SU-DHL-6 (cell line): ENCODE measurements around the gene TP53BP2.
A peak's percentile ranks its signal among the peaks of the same experiment; 100 is the strongest.

Source experiments
- H2AFZ ChIP-seq: fragments of 200-600 bp; sonication (generic); 2 replicates; pipeline ENCODE4 v1.6.1; 2014; ENCODE audit warnings: low read depth, mild to moderate bottlenecking, moderate library complexity, mixed read lengths, antibody characterized with exemption, low read length; ENCODE audit not compliant: severe bottlenecking
- H3F3A ChIP-seq: fragments of 200-600 bp; shearing (Covaris generic); 2 replicates; pipeline ENCODE4 v1.6.0; 2016; ENCODE audit warnings: antibody characterized with exemption, mild to moderate bottlenecking; ENCODE audit not compliant: insufficient read depth
- H3K27ac ChIP-seq: fragments of 200-600 bp; sonication (generic); 2 replicates; pipeline ENCODE4 v1.5.1; 2016; ENCODE audit warnings: low read depth, mild to moderate bottlenecking, low read length, moderate library complexity, mixed read lengths
- H3K27me3 ChIP-seq: fragments of 200-600 bp; sonication (generic), shearing (Covaris generic); 2 replicates; pipeline ENCODE4 v1.6.0; 2014; ENCODE audit warnings: mild to moderate bottlenecking, low read length
- H3K36me3 ChIP-seq: fragments of 200-600 bp; sonication (generic); 2 replicates; pipeline ENCODE4 v1.6.1; 2014; ENCODE audit warnings: mild to moderate bottlenecking, low read length, mixed read lengths
- H3K4me2 ChIP-seq: fragments of 300-600, 200-600 bp; shearing (Covaris generic), sonication (generic); 2 replicates; pipeline ENCODE4 v1.6.0; 2014; ENCODE audit warnings: low read length, low read depth, mild to moderate bottlenecking; ENCODE audit not compliant: poor library complexity, severe bottlenecking
- H3K4me3 ChIP-seq: fragments of 200-600 bp; sonication (generic); 2 replicates; pipeline ENCODE4 v1.5.1; 2014; ENCODE audit warnings: antibody characterized with exemption, low read length, mild to moderate bottlenecking, mixed read lengths; ENCODE audit not compliant: insufficient read depth, poor library complexity, severe bottlenecking
- H3K79me2 ChIP-seq: fragments of 200-600 bp; sonication (generic); 2 replicates; pipeline ENCODE4 v1.6.1; 2014; ENCODE audit warnings: mild to moderate bottlenecking, low read length, moderate library complexity; ENCODE audit not compliant: insufficient read depth
- H3K9ac ChIP-seq: fragments of 200-600 bp; sonication (generic); 2 replicates; pipeline ENCODE4 v1.7.0; 2014; ENCODE audit warnings: mild to moderate bottlenecking, low read length
- H3K9me2 ChIP-seq: fragments of 200-600 bp; sonication (generic); replicated peaks from 2 replicates; pipeline ENCODE4 v1.6.1; 2014; ENCODE audit warnings: low read length; ENCODE audit not compliant: insufficient read depth
- H3K9me3 ChIP-seq: fragments of 200-600 bp; sonication (generic); 2 replicates; pipeline ENCODE4 v1.6.1; 2014; ENCODE audit warnings: low read length, mixed read lengths; ENCODE audit not compliant: insufficient read depth
- H4K20me1 ChIP-seq: fragments of 200-600 bp; sonication (generic); 2 replicates; pipeline ENCODE4 v1.6.1; 2014; ENCODE audit warnings: low read depth, mild to moderate bottlenecking, antibody characterized with exemption, low read length, moderate library complexity, mixed read lengths
- CTCF ChIP-seq: fragments of 200-600 bp; sonication (generic); IDR thresholded peaks from one replicate; pipeline ENCODE4 v1.5.1; 2017; ENCODE audit warnings: antibody characterized with exemption, mild to moderate bottlenecking, low read length, moderate library complexity; ENCODE audit not compliant: insufficient read depth, poor library complexity, severe bottlenecking
- EZH2phosphoT487 ChIP-seq: fragments of 200-600 bp; sonication (generic), shearing (Covaris generic); conservative IDR thresholded peaks from 2 replicates; pipeline ENCODE4 v1.6.1; 2018; ENCODE audit warnings: mild to moderate bottlenecking, antibody characterized with exemption, low read length, moderate library complexity, mixed read lengths

TP53BP2 gene

DNA sequence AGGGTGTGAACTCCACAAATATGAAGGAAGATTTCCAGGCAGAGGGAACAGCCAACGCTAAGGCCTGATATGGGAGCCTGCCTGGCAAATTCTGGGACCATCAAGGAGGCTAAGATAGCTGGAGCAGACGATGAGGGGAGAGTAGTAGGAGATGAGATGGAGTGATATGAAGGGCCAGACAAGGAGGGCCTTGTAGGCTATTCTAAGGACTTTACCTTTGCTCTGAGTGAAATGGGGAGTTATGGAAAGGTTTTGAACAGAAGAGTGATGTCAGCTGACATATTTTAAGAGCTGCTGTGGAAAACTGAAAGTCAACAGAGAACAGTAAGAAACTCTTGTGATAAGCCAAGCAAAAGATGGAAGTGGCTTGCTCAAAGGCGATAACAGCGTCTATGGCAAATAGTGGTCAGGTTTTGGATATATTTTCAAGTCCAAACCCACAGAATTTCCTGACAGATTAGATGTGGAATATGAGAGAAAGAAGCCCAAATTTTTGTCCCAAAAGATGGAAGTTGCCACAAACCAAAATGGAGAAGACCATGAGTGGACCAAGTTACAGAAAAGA is 2.1 kb upstream of the TP53BP2 start:
- H3K9me2 ChIP-seq = no peaks in the 10 kb centered on the region
- TF ChIP-seq CTCF = no peak
- TF ChIP-seq EZH2phosphoT487 = no peak
- H3K79me2 ChIP-seq = peaks cover 13% of the 10 kb centered on the region; the same call in 1 of the 2 replicates
- no peaks in the 10 kb centered on the region for H3K27me3 ChIP-seq
- peaks cover 1% of the 10 kb centered on the region; the same call in 1 of the 2 replicates for H4K20me1 ChIP-seq
- no peak overlapping the region for H3K4me2 ChIP-seq
- 0 out of 2 replicates have a peak, but pooled peaks cover 5% of the 10 kb centered on the region for H3F3A ChIP-seq
- H3K27ac ChIP-seq = no peak overlapping the region
- H2AFZ ChIP-seq = no peak overlapping the region
- H3K36me3 ChIP-seq = no peaks in the 10 kb centered on the region
- H3K4me3 ChIP-seq = no peak overlapping the region
- no peaks in the 10 kb centered on the region for H3K9me3 ChIP-seq
- no peak overlapping the region for H3K9ac ChIP-seq

GRCh38 chr1:223845037-223845809 is 524 bp downstream of the TP53BP2 start:
- H3K27ac ChIP-seq = no peak overlapping the region; the same call in 1 of the 2 replicates
- H3K27me3 ChIP-seq = no peaks in the 10 kb centered on the region
- H4K20me1 ChIP-seq = peaks cover 14% of the 10 kb centered on the region; the same call in 1 of the 2 replicates
- 0 out of 2 replicates have a peak, but pooled peaks cover 5% of the 10 kb centered on the region for H3F3A ChIP-seq
- peak overlapping the region; percentile 68 for H3K4me2 ChIP-seq
- no peak for TF ChIP-seq EZH2phosphoT487
- no peak for TF ChIP-seq CTCF
- no peaks in the 10 kb centered on the region for H3K9me3 ChIP-seq
- H3K9ac ChIP-seq = peak overlapping the region; percentile 75
- no peaks in the 10 kb centered on the region for H3K9me2 ChIP-seq
- peaks cover 23% of the 10 kb centered on the region; the same call in 1 of the 2 replicates for H3K79me2 ChIP-seq
- peak overlapping the region; percentile 99 for H2AFZ ChIP-seq
- H3K36me3 ChIP-seq = no peaks in the 10 kb centered on the region
- peak overlapping the region; percentile 92 for H3K4me3 ChIP-seq

DNA sequence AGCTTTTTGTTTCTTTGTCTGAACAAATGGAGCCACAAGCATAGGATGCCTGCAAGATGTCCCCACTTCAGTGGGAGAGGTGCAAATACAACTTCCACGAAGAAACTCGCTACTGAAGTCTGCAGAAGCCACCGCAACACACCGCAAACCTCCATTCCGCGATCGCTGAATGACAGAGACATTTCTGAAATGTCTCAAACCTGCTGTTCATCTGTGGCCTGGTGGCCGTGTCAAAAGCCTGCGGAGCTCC is 1.0 kb downstream of the TP53BP2 start:
- TF ChIP-seq CTCF = no peak
- TF ChIP-seq EZH2phosphoT487 = no peak
- peak overlapping the region; percentile 75 for H3K9ac ChIP-seq
- peaks cover 23% of the 10 kb centered on the region; the same call in 1 of the 2 replicates for H3K79me2 ChIP-seq
- H3K27me3 ChIP-seq = no peaks in the 10 kb centered on the region
- peak overlapping the region; percentile 68 for H3K4me2 ChIP-seq
- peaks cover 18% of the 10 kb centered on the region; the same call in 1 of the 2 replicates for H4K20me1 ChIP-seq
- H3K4me3 ChIP-seq = peak overlapping the region; percentile 92
- H3K9me2 ChIP-seq = no peaks in the 10 kb centered on the region
- H2AFZ ChIP-seq = peak overlapping the region; percentile 99
- no peaks in the 10 kb centered on the region for H3K36me3 ChIP-seq
- H3K27ac ChIP-seq = no peak overlapping the region
- H3F3A ChIP-seq = 0 out of 2 replicates have a peak, but pooled peaks cover 5% of the 10 kb centered on the region
- no peaks in the 10 kb centered on the region for H3K9me3 ChIP-seq
